Stimulated activated naive CD8-positive, alpha-beta T cell treated with anti-CD3 and anti-CD28 coated beads, Interleukin-15, amount 100 ng/mL, for 72 hours (primary cell): ENCODE data around the gene CMIP.

ENCODE experiments used
- ATAC-seq: fragments of 150-1000 bp; cut with Tn5 transposase; 2 replicates; pipeline ENCODE4 v1.10.0; 2021; ENCODE audit warnings: mild to moderate bottlenecking, moderate library complexity
- DNase-seq, 2 donors: peaks; one replicate each; pipeline ENCODE4 v3.0.0; 2021 to 2022
- H3K27ac Mint-ChIP-seq, 2 donors: one replicate each; pipeline ENCODE4 v1.8.0; 2022; ENCODE audit warnings: mild to moderate bottlenecking in 2 of 2, mixed read lengths in 2 of 2, moderate library complexity in 2 of 2
- H3K27me3 Mint-ChIP-seq: one replicate; pipeline ENCODE4 v1.8.0; 2022; ENCODE audit warnings: mixed read lengths
- H3K4me1 Mint-ChIP-seq: one replicate; pipeline ENCODE4 v1.8.0; 2022; ENCODE audit warnings: mild to moderate bottlenecking, mixed read lengths
- H3K4me3 Mint-ChIP-seq, 2 donors: one replicate each; pipeline ENCODE4 v1.8.0; 2022; ENCODE audit warnings: mild to moderate bottlenecking in 2 of 2, mixed read lengths in 2 of 2, moderate library complexity in 1 of 2
- H3K9me3 Mint-ChIP-seq, 2 donors: one replicate each; pipeline ENCODE4 v1.8.0; 2022; ENCODE audit warnings: mixed read lengths in 2 of 2

CMIP gene

DNA sequence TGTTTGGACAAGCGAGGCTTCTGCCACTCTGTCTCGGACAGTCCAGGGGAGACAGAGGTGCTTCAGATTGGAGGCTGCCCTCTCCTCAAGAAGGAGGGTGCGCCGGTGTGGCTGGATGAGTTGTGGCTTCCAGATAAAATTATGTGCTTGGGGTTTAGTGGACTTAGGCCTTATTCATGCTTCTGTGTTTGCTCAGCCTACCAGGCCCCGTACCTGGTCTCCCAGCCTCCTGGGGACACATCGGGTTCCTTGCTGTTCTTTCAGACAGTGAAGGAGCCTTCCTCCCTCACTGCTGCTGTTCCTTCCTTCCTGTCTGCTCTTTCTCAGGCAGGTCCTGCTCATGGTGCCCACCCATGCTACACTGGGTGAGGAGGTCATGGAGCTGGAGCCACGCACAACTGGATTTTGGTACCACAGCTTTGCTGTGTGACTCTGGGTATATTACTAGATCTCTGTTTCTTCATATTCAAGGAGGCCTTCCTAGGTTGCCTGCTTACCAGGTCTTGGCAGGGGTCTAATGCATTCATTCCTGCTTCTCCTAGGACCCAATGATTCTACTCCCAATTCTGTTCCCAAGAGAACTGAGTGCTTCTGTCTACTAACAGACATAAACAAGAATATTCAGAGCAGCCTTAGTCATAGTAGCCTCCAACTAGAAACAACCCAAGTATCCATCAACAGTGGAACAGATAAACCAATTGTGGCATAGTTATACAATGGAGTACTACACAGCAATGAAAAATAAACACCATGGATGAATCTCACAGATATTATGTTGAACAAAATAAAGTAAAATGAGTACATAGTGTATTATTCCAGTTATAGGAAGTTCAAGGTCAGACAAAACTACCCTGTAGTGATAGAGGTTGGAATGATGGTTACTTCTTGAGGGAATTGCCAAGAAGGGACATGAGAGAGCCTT lies 121.7 kb downstream of the CMIP start:
- no peak for DNase-seq
- H3K4me3 Mint-ChIP-seq: no peak overlapping the region
- H3K27me3 Mint-ChIP-seq: no peaks in the 10 kb centered on the region
- peaks cover 35% of the 10 kb centered on the region for H3K4me1 Mint-ChIP-seq
- H3K27ac Mint-ChIP-seq: peak overlapping the region in 1 of 2 donors; percentile 86
- H3K9me3 Mint-ChIP-seq: no peaks in the 10 kb centered on the region
- no peak for ATAC-seq

DNA sequence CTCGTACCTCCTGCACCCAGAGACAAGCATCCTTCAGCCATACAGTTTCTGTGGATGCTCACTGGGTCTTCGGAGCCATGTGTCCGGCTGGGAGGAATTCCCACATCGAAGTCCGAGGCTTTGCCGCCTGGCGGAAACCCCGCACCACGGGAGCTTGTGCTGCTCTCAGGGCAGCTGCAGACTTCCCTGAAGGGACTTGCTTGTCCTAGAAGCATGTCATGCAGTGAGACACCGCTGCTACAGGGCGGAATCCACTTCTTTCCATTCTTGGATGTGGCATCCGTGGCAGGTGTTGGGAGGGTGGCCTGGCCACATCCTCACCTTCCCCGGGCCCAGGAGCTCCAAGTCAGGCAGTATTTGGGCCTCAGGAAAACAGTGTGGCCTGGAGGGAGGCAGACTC lies 122.5 kb downstream of the CMIP start:
- H3K4me1 Mint-ChIP-seq: peaks cover 35% of the 10 kb centered on the region
- DNase-seq (no peak), ATAC-seq (no peak)
- no peaks in the 10 kb centered on the region for H3K9me3 Mint-ChIP-seq
- H3K4me3 Mint-ChIP-seq: no peak overlapping the region
- H3K27me3 Mint-ChIP-seq: no peaks in the 10 kb centered on the region
- peak overlapping the region in 1 of 2 donors; percentile 28 for H3K27ac Mint-ChIP-seq

DNA sequence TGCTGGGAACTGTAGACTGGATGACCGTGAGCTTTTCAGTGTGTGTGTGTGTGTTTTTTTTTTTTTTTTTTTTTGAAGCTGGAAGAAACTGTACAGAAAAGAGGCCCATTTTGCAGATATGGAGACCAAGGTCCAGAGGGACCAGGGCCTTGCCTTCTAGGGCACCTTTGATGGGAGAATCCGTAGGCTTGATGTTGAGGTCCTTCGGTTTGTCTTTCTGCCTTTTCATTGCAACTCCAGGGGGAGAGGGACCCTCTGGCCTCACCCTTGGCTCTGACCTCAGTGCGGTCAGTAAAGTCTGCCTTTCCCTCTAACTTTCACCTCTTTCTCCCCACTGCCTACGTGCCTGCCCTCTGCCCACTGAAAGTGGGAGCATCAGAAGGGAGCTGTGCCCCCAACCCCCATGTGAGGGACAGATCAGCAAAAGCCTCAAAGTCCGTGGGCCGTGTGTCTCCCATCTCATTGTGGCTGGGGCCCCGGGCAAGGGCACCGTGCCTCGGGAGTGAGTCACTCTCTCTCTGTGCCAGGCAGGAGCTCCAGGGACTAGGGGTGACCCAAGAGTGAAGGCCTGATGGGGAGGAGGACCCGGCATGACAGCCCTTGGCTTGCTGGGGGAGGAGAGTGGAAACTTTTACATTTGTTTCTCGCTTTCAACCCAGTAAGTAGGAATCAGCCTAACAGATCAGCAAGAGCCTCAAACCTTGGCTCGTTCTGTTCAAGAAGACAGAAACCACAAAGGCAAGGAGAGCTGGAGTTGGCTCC lies 123.6 kb downstream of the CMIP start:
- peak; percentile 14 to 70 for DNase-seq
- H3K4me1 Mint-ChIP-seq: peaks cover 35% of the 10 kb centered on the region
- ATAC-seq: peak; percentile 97
- peak overlapping the region; percentile 54 to 60 for H3K4me3 Mint-ChIP-seq
- H3K9me3 Mint-ChIP-seq: no peaks in the 10 kb centered on the region
- H3K27me3 Mint-ChIP-seq: no peaks in the 10 kb centered on the region
- peak overlapping the region; percentile 49 to 63 for H3K27ac Mint-ChIP-seq

DNA sequence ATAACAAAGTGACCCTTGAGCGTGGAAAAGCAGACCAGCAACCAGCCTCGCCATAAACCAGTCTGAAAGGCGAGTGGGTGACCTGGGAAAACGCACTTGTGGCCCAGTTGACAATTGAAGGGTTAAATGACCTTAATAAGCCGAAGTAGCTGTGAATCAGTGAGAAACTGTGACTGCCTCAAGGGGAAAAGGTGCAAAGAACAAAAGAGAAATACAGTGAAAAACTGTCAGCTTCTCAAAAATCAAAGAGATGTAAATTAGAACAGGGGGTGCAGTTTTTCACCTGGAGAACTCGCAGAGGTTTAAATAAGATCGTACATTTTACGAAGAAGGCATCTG lies 124.1 kb downstream of the CMIP start:
- DNase-seq (no peak), ATAC-seq (peak; percentile 46)
- H3K9me3 Mint-ChIP-seq: no peaks in the 10 kb centered on the region
- peak overlapping the region; percentile 54 to 60 for H3K4me3 Mint-ChIP-seq
- H3K4me1 Mint-ChIP-seq: peaks cover 35% of the 10 kb centered on the region
- H3K27me3 Mint-ChIP-seq: no peaks in the 10 kb centered on the region
- H3K27ac Mint-ChIP-seq: peak overlapping the region; percentile 49 to 63

DNA sequence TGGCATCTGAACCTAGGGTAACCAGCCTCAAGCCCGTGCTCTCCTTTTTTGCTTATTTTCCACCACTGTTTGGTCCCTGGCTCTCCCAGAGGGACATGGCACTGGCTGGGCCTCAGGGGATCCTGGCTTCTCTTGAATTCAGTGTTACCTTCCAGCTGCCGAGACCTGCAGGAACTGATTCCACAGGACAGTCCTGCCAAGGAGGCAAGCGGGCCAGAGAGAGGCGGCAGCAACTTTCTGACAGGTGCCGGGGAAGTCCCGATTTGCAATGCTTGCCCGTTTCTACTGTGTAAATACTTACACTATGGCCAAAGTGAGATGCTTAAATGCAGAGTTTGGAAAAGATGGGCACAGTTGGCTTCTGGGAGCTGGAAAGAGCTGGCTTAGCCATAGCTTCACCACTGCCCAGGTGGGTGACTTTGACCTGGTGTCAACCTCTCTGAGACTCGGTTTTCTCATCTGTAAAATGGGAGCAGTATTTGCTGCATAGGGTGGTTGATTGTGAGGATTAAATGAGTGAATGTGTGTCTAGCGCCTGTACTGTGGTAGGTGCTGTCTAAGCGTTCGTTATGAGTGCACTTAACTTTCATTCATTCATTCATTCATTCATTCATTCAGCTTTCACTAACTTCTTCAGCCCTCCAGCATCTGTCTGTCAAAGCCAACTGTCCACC lies 124.9 kb downstream of the CMIP start:
- Mint-ChIP-seq H3K4me3 (peak overlapping the region in 1 of 2 donors; percentile 10), H3K27me3 (no peaks in the 10 kb centered on the region), H3K27ac (peak overlapping the region in 1 of 2 donors; percentile 68), H3K9me3 (no peaks in the 10 kb centered on the region), H3K4me1 (peaks cover 35% of the 10 kb centered on the region)
- ATAC-seq (no peak), DNase-seq (no peak)

DNA sequence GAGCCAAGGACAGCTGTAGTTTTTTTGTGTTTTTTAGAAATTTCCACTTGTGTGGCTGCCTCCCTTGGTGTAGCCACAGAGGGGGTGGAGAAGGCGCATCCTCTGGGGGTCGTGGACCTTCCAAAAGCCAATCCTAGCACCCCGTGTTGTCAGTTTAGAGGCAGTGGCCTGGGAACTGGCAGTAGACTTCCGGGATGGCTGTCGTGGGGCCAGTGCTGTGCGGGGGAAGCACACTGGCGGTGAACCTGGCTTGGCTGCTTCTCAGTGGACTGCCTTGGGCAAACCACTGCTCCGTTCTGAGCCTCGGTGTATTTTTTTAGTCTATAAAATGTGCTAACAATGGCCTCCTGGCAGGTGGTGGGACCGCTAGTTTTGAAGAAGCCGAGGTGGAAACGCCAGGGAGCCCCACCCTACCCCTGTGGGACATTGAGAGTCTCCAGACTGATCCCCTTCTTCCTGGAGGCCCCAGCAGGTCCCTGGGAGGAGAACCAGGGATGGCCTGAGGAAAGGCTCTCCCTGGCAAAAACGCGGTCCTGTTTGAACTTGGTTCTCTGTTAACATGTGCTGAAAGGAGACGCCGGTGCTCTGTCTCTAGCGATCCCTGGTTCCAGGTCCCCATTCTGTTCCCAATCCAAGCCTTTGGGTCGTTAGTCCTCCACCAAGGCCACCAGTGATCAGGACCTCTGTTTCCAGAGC lies 125.7 kb downstream of the CMIP start:
- no peak for DNase-seq
- Mint-ChIP-seq H3K4me1 (peaks cover 35% of the 10 kb centered on the region), H3K4me3 (no peak overlapping the region), H3K27me3 (no peaks in the 10 kb centered on the region), H3K9me3 (no peaks in the 10 kb centered on the region), H3K27ac (no peak overlapping the region)
- ATAC-seq: no peak

DNA sequence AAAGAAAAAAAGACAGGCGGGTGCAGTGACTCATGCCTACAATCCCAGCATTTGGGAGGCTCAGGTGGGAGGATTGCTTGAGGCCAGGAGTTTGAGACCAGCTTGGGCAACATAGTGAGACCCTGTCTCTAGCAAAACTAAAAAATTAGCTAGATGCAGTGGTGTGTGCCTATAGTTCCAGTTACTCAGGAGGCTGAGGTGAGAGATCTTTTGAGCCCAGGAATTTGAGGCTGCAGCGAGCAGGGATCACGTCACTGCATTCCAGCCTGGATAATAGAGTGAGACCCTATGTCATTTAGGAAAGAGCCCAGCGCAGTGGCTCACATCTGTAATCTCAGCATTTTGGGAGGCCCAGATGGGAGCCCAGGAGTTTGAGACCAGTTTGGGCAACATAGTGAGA lies 126.6 kb downstream of the CMIP start:
- ATAC-seq: no peak
- peak overlapping the region in 1 of 2 donors; percentile 30 for H3K27ac Mint-ChIP-seq
- no peak overlapping the region for H3K4me3 Mint-ChIP-seq
- DNase-seq: no peak
- H3K27me3 Mint-ChIP-seq: no peaks in the 10 kb centered on the region
- H3K4me1 Mint-ChIP-seq: peaks cover 35% of the 10 kb centered on the region
- H3K9me3 Mint-ChIP-seq: no peaks in the 10 kb centered on the region

DNA sequence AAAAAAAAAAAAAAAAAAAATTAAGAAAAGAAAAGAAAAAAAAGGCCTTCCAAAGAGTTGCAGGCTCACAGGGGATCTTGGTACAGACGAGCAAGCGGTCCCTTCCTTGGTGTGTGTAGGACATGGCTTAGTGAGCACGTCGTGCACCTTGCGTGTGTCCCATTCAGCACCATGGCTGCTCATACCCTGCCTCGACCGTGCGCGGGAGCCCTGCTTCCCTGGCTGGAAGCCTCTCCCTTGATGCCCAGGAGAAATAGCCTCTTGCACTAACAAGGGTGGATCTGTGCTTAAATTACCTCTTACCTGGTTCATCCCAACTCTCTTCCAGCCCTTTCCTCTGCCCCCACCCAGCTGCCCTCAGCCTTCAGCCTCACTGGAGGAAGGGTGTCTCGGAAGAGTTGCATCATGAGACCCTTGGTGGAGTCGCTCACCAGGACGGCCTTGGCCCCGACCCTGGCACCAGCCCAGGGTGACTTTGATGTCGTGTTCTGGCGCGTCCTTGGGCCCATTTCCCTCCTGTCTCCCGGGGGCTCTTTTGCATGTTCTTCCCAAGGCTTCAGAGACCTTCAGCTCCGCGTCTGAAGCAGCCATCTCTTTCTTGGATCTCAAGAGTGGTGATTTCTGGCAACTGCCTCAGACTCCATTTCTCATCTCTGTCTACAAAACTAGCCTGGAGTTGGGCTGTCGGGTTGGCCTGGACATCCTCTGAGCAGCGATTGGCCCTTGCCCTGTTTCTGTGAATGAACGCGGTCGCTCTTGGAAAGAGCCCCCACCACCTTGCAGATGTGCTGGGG lies 127.2 kb downstream of the CMIP start:
- H3K9me3 Mint-ChIP-seq: no peaks in the 10 kb centered on the region
- H3K27ac Mint-ChIP-seq: no peak overlapping the region
- peaks cover 35% of the 10 kb centered on the region for H3K4me1 Mint-ChIP-seq
- ATAC-seq (no peak), DNase-seq (no peak)
- H3K27me3 Mint-ChIP-seq: no peaks in the 10 kb centered on the region
- no peak overlapping the region for H3K4me3 Mint-ChIP-seq

DNA sequence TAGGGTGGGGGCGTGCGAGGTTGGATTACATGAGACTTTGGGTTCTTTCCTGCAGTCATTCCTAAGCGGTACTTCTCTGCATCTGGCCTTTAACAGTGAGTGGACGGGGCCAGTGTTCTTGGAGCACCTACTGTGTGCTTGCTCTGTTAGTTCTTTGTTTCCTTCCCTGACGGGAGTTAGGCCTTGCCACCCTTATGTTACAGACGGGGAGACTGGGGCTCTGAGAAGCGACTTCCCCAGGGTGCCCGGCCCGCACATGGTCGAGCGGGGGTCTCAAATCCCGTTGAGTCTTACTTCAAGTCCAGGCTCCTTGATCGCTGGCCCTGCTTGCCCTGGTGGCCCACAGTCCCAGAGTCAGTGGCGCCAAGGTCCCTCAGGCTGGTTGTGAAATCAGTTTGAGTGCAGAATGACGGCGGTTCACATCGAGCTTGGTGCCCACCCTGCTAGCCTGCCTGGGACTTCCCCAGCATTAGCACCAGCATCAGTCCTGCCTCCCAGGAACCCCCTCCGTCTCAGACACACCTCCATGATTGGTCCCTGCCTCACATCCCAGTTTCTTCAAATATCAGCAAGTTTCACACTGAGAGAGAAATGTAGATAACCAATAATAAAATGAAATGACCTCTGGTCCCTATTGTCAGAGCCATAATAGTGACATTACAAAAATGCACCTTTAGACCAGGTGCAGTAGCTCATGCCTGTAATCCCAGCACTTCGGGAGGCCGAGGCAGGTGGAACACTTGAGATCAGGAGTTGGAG lies 128.0 kb downstream of the CMIP start:
- Mint-ChIP-seq H3K27me3 (no peaks in the 10 kb centered on the region), H3K9me3 (no peaks in the 10 kb centered on the region), H3K4me1 (peaks cover 33% of the 10 kb centered on the region), H3K4me3 (no peak overlapping the region), H3K27ac (no peak overlapping the region)
- ATAC-seq: no peak
- no peak for DNase-seq

DNA sequence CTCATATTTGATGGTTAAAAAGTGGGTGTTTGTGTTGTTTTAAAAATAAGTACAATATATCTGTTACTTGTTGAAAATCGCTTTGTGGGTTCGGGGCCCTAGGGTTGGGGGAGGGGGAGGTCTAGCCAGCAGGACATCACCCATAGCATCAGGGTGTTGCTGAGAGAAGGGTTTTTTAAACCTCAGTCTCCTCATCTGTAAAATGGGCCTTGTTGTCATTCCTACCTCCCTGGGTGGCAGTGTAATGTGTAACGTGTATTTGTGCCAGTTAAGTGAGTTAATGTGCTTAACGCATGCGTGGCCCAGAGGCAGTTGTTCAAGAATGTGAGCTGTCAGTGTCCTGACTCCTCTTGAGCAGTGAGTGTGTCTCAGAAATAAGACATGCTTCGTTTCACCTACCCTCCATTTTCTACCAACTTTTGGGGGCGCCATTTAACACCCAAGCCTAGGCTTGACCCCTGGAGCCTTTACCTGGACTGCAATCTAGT lies 129.0 kb downstream of the CMIP start:
- no peaks in the 10 kb centered on the region for H3K9me3 Mint-ChIP-seq
- no peak overlapping the region for H3K4me3 Mint-ChIP-seq
- H3K4me1 Mint-ChIP-seq: peaks cover 23% of the 10 kb centered on the region
- H3K27me3 Mint-ChIP-seq: no peaks in the 10 kb centered on the region
- DNase-seq (no peak), ATAC-seq (no peak)
- H3K27ac Mint-ChIP-seq: no peak overlapping the region

DNA sequence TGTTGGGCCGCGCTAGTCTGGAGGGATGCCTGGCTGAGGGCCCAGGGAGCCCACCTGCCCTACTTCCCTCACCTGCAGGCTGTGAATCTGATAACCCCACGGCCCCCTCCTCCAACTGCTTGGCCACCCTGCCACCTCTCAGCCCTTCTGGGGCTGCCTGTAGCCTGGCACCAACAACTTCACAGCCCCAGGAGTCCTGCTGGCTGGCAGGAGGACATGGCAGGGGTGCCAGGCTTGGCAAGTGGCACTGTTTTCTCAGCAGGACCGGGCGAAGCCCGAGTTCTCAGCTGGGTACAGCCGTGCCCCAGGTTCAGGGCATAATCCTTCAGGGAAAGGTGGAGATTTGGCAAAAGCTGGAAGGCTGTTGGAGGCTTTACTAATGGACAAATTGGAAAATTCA lies 129.6 kb downstream of the CMIP start:
- Mint-ChIP-seq H3K27me3 (no peaks in the 10 kb centered on the region), H3K9me3 (no peaks in the 10 kb centered on the region), H3K27ac (no peak overlapping the region), H3K4me1 (peaks cover 17% of the 10 kb centered on the region), H3K4me3 (no peak overlapping the region)
- no peak for ATAC-seq
- no peak for DNase-seq

DNA sequence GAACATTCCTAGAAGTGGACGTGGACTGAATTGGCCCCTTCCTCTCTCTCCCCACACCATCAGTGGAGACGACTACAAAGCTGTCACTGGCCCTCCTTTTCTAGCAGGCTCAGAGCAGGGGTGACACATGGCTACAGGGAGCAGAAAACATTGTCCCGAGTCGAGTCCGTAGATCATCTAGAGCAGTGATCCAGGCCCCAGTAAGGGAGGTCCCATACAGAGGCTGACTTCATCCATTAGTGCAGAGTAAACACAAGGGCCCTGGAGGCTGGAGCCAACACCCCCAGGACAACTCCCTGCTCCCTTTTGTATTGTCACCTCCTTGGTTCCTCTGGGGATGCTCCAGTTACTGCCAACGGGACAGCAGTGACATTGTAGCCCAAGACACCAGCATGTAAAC lies 130.7 kb downstream of the CMIP start:
- H3K27me3 Mint-ChIP-seq: no peaks in the 10 kb centered on the region
- no peak for DNase-seq
- peaks cover 6% of the 10 kb centered on the region for H3K4me1 Mint-ChIP-seq
- ATAC-seq: no peak
- H3K4me3 Mint-ChIP-seq: no peak overlapping the region
- H3K27ac Mint-ChIP-seq: no peak overlapping the region
- H3K9me3 Mint-ChIP-seq: no peaks in the 10 kb centered on the region

DNA sequence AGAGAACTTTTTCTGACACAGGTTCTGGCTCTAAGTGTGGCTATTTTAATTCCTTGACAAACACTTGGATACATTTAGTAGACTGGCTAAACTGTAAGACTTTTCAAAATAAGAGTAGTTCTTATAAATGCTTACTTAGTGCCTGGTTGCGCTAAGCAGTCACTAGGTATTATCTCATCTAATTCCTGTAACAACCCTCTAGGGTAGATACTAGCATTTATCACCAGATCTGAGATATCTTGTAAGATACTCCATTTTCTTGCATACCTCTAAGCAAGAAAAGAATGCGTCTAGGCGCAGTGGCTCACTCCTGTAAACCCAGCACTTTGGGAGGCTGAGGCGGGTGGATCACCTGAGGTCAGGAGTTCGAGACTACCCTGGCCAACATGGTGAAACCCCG lies 131.2 kb downstream of the CMIP start:
- Mint-ChIP-seq H3K4me1 (peaks cover under 1% of the 10 kb centered on the region), H3K27ac (no peak overlapping the region), H3K9me3 (no peaks in the 10 kb centered on the region)

DNA sequence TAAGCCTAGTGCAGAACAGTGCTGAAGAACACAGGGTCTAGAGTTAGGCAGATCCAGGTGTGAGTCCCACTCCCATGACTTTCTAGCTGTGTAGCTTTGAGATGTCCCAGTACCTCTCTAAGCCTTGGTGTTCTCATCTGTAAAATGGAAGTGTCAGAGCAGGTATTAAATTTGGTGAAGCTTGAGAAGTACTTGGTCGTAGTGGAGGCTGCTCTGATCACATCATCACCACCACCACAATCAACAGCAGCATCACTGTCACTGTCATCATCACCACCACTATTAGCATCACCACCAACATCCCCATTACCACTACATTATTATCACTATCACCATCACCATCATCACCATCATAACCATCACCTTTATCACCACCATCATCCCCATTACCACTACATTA lies 132.1 kb downstream of the CMIP start:
- H3K9me3 Mint-ChIP-seq: no peaks in the 10 kb centered on the region
- H3K27me3 Mint-ChIP-seq: no peaks in the 10 kb centered on the region
- ATAC-seq (peak; percentile 52), DNase-seq (no peak)
- H3K4me3 Mint-ChIP-seq: no peak overlapping the region
- no peak overlapping the region for H3K27ac Mint-ChIP-seq
- no peaks in the 10 kb centered on the region for H3K4me1 Mint-ChIP-seq

More for the DNA sequence above, 131.2 kb downstream of the CMIP start:
- DNase-seq (no peak), ATAC-seq (no peak)
- Mint-ChIP-seq H3K4me3 (no peak overlapping the region), H3K27me3 (no peaks in the 10 kb centered on the region)
